ENCODE measurements around the gene PLCB4.

DNA sequence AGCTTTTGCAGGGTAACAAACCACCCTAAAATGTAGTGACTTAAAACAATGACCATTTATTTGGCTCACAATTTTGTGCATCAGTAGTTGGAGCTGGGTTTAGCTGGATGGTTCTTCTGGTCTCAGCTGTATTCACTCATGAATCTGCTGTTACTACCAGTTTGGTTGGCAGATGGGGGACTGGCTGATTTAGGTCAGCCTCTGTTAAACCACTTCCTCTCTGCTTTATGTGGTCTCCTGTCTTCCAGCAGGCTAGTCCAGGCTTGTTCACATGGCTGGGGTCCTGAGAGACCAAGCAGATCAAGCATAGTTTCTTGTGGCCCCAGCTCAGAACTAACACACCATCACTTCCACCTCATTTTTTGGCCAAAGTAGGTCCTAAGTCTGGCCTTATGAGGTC, 378.3 kb downstream of the PLCB4 start:
- TF ChIP-seq TAF1 (IDR thresholded peaks at IDR 0.05; ENCODE audit: borderline replicate concordance, insufficient read depth, low read length) = no peak
- TF ChIP-seq SIN3A (IDR thresholded peaks at IDR 0.05; ENCODE audit: borderline replicate concordance, insufficient read depth, low read length) = no peak
- no peak for TF ChIP-seq POLR2AphosphoS5 (IDR thresholded peaks at IDR 0.05; ENCODE audit: low read depth, low read length)

All from PFSK-1 (cell line).